Trophoblast cell (in vitro differentiated cells and primary cell): ENCODE measurements around the gene SOSTDC1.
"Not testable (repeated sequence)": the region's sequence is repeated elsewhere in the genome, so short reads cannot be mapped to it uniquely, and the experiment has no call there.

Experiments used
- DNase-seq, 2 donors: peaks; one replicate each; pipeline ENCODE4 v3.0.0-alpha.2; 2016
- H2AFZ ChIP-seq: 2 replicates; pipeline ENCODE4 v1.6.1; 2013; ENCODE audit warnings: low read length, moderate library complexity, mild to moderate bottlenecking; ENCODE audit not compliant: insufficient read depth, poor library complexity
- H2AK5ac ChIP-seq: 2 replicates; pipeline ENCODE4 v1.6.1; 2013; ENCODE audit warnings: mild to moderate bottlenecking, low read length
- H2BK120ac ChIP-seq: 2 replicates; pipeline ENCODE4 v1.6.1; 2013; ENCODE audit warnings: low read length, mild to moderate bottlenecking, moderate library complexity; ENCODE audit not compliant: insufficient read depth, poor library complexity
- H2BK12ac ChIP-seq: 2 replicates; pipeline ENCODE4 v1.6.1; 2013; ENCODE audit warnings: mild to moderate bottlenecking, low read length, moderate library complexity
- H2BK5ac ChIP-seq: 2 replicates; pipeline ENCODE4 v1.6.1; 2013; ENCODE audit warnings: low read length, low read depth, moderate library complexity, mild to moderate bottlenecking; ENCODE audit not compliant: poor library complexity
- H3K14ac ChIP-seq: 2 replicates; pipeline ENCODE4 v1.6.1; 2013; ENCODE audit warnings: mild to moderate bottlenecking, low read length
- H3K18ac ChIP-seq: 2 replicates; pipeline ENCODE4 v1.6.1; 2013; ENCODE audit warnings: mild to moderate bottlenecking, low read length
- H3K23ac ChIP-seq: 2 replicates; pipeline ENCODE4 v1.6.1; 2013; ENCODE audit warnings: low read length
- H3K27ac ChIP-seq: 2 replicates; pipeline ENCODE4 v1.5.1; 2013; ENCODE audit warnings: low read depth, mild to moderate bottlenecking, inconsistent platforms, low read length, moderate library complexity
- H3K27me3 ChIP-seq: 2 replicates; pipeline ENCODE4 v1.6.1; 2013; ENCODE audit warnings: inconsistent platforms, mild to moderate bottlenecking, low read length, moderate library complexity; ENCODE audit not compliant: insufficient read depth
- H3K36me3 ChIP-seq, 2 experiments: 1 replicate in 1 of 2; 2 replicates in 1 of 2; pipeline ENCODE4 v1.6.1; 2013; ENCODE audit warnings: low read length in 2 of 2, mild to moderate bottlenecking in 2 of 2, moderate library complexity in 1 of 2; ENCODE audit not compliant: insufficient read depth in 2 of 2, control insufficient read depth in 1 of 2
- H3K4ac ChIP-seq: 2 replicates; pipeline ENCODE4 v1.6.1; 2013; ENCODE audit warnings: low read depth, mild to moderate bottlenecking, low read length, moderate library complexity
- H3K4me1 ChIP-seq, 2 experiments: 1 replicate in 1 of 2; 2 replicates in 1 of 2; pipeline ENCODE4 v1.6.1; 2013; ENCODE audit warnings: low read length in 2 of 2, mild to moderate bottlenecking in 2 of 2, moderate library complexity in 1 of 2; ENCODE audit not compliant: insufficient read depth in 2 of 2, control insufficient read depth in 1 of 2
- H3K4me2 ChIP-seq: 2 replicates; pipeline ENCODE4 v1.6.1; 2013; ENCODE audit warnings: inconsistent platforms, mild to moderate bottlenecking, low read length, moderate library complexity
- H3K4me3 ChIP-seq: 2 replicates; pipeline ENCODE4 v1.5.1; 2013; ENCODE audit warnings: mild to moderate bottlenecking, low read depth, low read length, inconsistent platforms
- H3K79me1 ChIP-seq: one replicate; pipeline ENCODE4 v1.6.1; 2013; ENCODE audit warnings: low read length
- H3K79me2 ChIP-seq: 2 replicates; pipeline ENCODE4 v1.6.1; 2013; ENCODE audit warnings: low read length, mild to moderate bottlenecking; ENCODE audit not compliant: control insufficient read depth, insufficient read depth, poor library complexity
- H3K9ac ChIP-seq: 2 replicates; pipeline ENCODE4 v1.6.1; 2013; ENCODE audit warnings: mild to moderate bottlenecking, low read length
- H3K9me3 ChIP-seq: 2 replicates; pipeline ENCODE4 v1.6.1; 2013; ENCODE audit warnings: low read depth, mild to moderate bottlenecking, control low read depth, inconsistent platforms, low read length; ENCODE audit not compliant: insufficient read depth
- H4K12ac ChIP-seq: 2 replicates; pipeline ENCODE4 v1.6.1; 2013; ENCODE audit warnings: low read depth, mild to moderate bottlenecking, low read length, moderate library complexity
- H4K8ac ChIP-seq: 2 replicates; pipeline ENCODE4 v1.6.1; 2013; ENCODE audit warnings: low read depth, mild to moderate bottlenecking, low read length, moderate library complexity
- H4K91ac ChIP-seq: one replicate; pipeline ENCODE4 v1.6.1; 2013; ENCODE audit warnings: low read depth, mild to moderate bottlenecking, low read length, moderate library complexity
- WGBS: extraction: QIAGEN DNeasy Blood & Tissue Kit; methylation state at CpG from one replicate; pipeline ENCODE4 v1.1.7; 2013; ENCODE audit warnings: missing lambda C conversion rate; ENCODE audit not compliant: insufficient read length, insufficient coverage; ENCODE audit errors: extremely low coverage; 5-methylcytosine and 5-hydroxymethylcytosine counted together

SOSTDC1 gene

GRCh38 chr7:16443871-16444270, 21.7 kb downstream of the SOSTDC1 start:
- H3K36me3 ChIP-seq, H3K18ac ChIP-seq, H3K79me2 ChIP-seq, H4K8ac ChIP-seq, H2AK5ac ChIP-seq, H2BK12ac ChIP-seq, H3K14ac ChIP-seq, H3K9me3 ChIP-seq, H3K4me1 ChIP-seq, H3K9ac ChIP-seq, H3K23ac ChIP-seq, H3K4ac ChIP-seq, H4K91ac ChIP-seq, H2AFZ ChIP-seq, H2BK120ac ChIP-seq, H4K12ac ChIP-seq, H3K4me2 ChIP-seq, DNase-seq, H3K27me3 ChIP-seq, H3K4me3 ChIP-seq, H3K79me1 ChIP-seq, H2BK5ac ChIP-seq, H3K27ac ChIP-seq: not testable (repeated sequence)
- WGBS = no CpG with 5 or more reads among the region's 2 CpGs

- Histone ChIP-seq H3K9ac (no peak overlapping the region), H2AFZ (no peak overlapping the region), H3K4me1 (no peaks in the 10 kb centered on the region), H2BK12ac (no peak overlapping the region), H2AK5ac (no peak overlapping the region), H3K4me2 (no peak overlapping the region), H4K12ac (no peak overlapping the region), H3K27ac (no peak overlapping the region), H3K23ac (no peak overlapping the region), H2BK5ac (no peak overlapping the region), H3K79me1 (no peaks in the 10 kb centered on the region), H3K18ac (no peak overlapping the region), H3K9me3 (no peaks in the 10 kb centered on the region), H3K36me3 (no peaks in the 10 kb centered on the region), H3K4me3 (no peak overlapping the region), H2BK120ac (no peak overlapping the region), H3K4ac (no peak overlapping the region), H3K79me2 (no peaks in the 10 kb centered on the region), H4K91ac (no peak overlapping the region), H3K27me3 (no peaks in the 10 kb centered on the region), H3K14ac (no peak overlapping the region), H4K8ac (no peak overlapping the region)
- DNase-seq = no peak
Observed at GRCh38 chr7:16438988-16439387, 26.6 kb downstream of the SOSTDC1 start.

GRCh38 chr7:16436306-16436705, 29.2 kb downstream of the SOSTDC1 start:
- DNase-seq = no peak
- no peak overlapping the region for H3K23ac ChIP-seq
- WGBS = no CpG with 5 or more reads among the region's 2 CpGs

GRCh38 chr7:16433568-16434122, 31.9 kb downstream of the SOSTDC1 start:
- Histone ChIP-seq H4K91ac (no peak overlapping the region), H2BK5ac (no peak overlapping the region), H3K36me3 (no peaks in the 10 kb centered on the region), H3K9ac (no peak overlapping the region), H3K23ac (no peak overlapping the region), H3K18ac (no peak overlapping the region), H4K8ac (no peak overlapping the region), H3K4ac (no peak overlapping the region), H2BK120ac (no peak overlapping the region), H2BK12ac (no peak overlapping the region), H4K12ac (no peak overlapping the region), H3K79me2 (no peaks in the 10 kb centered on the region), H3K27ac (no peak overlapping the region), H3K14ac (no peak overlapping the region), H3K4me3 (no peak overlapping the region), H3K4me2 (no peak overlapping the region), H2AK5ac (no peak overlapping the region), H3K27me3 (no peaks in the 10 kb centered on the region), H3K79me1 (no peaks in the 10 kb centered on the region), H2AFZ (no peak overlapping the region), H3K4me1 (no peaks in the 10 kb centered on the region), H3K9me3 (no peaks in the 10 kb centered on the region)
- no CpG with 5 or more reads among the region's 2 CpGs for WGBS
- no peak for DNase-seq

More at GRCh38 chr7:16436306-16436705, 29.2 kb downstream of the SOSTDC1 start:
- Histone ChIP-seq H3K9me3 (no peaks in the 10 kb centered on the region), H3K14ac (no peak overlapping the region), H3K4me2 (no peak overlapping the region), H3K36me3 (no peaks in the 10 kb centered on the region), H2BK5ac (no peak overlapping the region), H3K9ac (no peak overlapping the region), H2AFZ (no peak overlapping the region), H2BK12ac (no peak overlapping the region), H3K4me1 (no peaks in the 10 kb centered on the region), H2AK5ac (no peak overlapping the region), H2BK120ac (no peak overlapping the region), H3K79me2 (no peaks in the 10 kb centered on the region), H4K12ac (no peak overlapping the region), H3K27me3 (no peaks in the 10 kb centered on the region), H3K18ac (no peak overlapping the region), H3K4ac (no peak overlapping the region), H3K4me3 (no peak overlapping the region), H3K27ac (no peak overlapping the region), H4K91ac (no peak overlapping the region), H3K79me1 (no peaks in the 10 kb centered on the region), H4K8ac (no peak overlapping the region)
